ENCODE data around the gene PDE6C.
"Not testable (repeated sequence)": the region's sequence is repeated elsewhere in the genome, so short reads cannot be mapped to it uniquely, and the experiment has no call there.

The PDE6C gene

DNA sequence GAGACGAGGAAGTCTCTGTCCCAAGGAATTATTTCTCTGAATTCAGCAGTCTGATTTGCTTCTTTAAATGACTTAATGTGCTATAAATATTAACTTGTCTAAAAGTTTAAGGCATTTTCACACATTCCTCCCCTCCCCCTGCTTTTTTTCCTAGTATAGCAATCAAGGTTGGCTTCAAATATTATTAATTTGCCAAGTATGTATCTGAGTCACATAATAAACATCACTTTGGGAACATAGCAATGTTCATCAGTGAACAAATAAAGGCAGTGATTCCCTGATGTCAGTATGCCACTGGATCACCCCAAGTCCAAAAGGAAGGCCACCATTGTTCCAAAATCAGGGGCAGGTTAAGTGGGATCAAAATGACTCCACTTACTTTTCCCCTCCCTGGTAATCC, 40.5 kb downstream of the PDE6C start:
- DNase-seq, result no peak

DNA sequence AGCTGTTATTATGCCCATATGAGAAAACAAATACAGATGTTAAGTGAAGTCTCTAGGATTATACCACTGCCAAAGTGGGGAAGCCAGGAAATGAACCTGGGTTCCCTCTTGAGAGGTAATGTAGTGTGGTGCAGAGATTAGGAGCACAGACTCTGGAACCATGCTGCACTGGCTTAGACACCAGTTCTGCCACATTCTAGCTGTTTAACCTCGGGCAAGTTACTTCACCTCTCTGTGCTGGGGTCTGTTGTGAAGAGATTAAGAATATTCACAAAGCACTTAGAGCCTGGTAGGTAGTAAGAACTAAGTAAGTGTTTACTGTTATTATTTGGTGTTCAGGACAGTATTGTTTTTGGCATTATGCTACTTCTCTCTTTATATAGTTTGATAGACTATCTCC, 41.9 kb downstream of the PDE6C start:
- DNase-seq, result no peak

DNA sequence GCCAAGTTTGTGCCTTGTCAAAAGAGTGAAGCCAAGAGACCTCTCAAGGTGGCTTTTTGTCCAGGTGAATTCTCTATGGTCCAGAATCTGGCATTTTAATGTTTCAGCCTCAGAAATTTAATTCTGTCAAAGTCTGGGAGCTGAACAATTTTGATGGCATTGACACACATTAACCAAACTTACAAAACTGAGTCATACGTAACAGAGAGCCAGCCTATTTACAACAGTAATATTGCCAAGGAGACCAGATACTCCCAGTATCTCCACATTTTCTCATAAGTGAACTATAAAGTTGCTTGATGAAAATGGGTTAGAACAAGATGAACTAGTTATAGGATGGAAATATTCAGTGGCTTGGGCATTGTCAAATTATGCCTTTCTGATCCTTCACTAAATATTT, 43.8 kb downstream of the PDE6C start:
- DNase-seq, result no peak

DNA sequence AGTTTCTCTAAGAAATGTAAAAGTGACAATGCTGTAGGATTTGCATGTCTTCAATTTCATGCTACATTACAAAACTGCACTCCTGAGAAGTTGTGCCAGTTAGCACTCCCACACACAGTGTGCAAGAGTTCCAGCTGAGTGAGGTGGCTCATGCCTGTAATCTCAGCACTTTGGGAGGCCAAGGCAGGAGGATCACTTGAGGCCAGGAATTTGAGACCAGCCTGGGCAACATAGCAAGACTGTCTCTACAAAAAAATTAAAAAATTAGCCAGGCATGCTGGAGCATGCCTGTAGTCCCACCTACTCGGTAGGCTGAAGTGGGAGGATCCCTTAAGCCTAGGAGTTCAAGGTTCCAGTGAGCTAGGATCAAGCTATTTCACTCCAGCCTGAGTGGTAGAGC, 45.4 kb downstream of the PDE6C start:
- DNase-seq, result no peak

DNA sequence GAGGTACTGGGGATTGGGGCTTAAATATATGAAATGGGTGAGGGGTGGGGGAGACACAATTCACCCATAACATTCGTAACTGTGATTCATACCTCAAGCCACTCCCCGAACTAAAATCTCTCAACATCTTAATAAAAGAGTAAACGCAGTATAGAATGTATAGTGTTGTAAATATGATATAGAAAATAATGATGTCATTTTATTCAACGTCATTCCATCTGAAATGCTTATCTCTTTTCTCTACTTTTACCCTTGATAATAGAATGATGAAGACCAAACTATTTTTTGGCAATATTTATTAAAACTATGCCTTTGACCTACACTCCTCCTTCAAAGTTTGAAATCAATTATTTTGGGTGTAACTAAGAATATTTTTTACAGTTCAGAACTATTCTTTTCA, 53.7 kb downstream of the PDE6C start:
- no peak for DNase-seq

DNA sequence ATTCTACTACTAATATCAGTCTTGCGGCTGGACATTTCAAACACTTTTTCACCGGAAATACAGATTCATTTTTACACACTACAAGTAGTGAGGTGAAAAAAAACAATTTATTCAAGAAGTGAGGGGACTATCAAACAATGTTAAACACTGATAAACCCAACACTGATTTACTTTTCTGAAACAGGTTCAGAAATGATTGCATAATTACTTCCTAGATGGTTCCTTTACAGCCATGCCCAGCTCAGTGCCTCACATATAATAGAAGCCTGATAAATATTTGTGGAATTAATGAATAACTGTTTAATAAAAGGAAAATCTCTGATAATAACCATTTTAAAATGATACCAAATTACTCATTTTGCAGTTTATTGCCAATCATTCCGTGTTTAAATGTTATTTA, 55.5 kb downstream of the PDE6C start:
- DNase-seq, result no peak

DNA sequence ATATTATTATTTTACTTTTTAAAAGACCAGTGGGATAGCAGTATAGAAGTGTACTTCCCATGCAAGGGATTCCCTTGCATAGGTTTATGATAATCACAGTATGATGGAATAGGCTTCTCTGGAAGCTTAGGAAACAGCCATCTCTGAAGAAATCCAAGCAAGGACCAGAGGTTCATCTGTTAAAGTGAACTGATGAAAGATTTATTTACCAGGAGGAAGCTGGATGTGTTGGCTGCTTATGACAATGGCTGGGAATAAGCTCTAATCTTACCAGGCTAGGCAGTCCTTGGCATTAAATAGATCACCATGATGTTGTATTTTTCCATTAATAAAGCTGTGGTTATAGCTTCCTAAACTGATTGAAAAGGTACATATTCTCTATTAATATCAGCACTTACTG, 58.0 kb downstream of the PDE6C start:
- no peak for DNase-seq

DNA sequence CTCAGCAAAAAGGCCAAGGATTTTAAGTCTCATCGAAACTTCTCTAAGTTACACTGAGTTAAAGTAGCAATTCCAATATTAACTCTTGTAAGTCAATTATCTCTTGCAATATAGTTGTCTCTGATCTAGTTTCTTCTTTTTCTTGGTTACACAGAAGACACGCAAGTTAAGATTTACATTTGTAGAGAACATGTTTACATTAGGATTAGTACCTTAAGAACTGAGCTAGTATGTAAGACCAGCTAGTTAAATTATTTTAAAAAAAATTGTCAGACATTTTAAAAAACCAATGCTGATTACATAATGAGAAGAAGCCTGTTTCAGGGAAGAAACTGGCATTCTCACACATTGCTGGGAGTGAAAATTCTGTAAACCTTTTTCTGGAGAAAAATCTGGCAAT, 58.7 kb downstream of the PDE6C start:
- DNase-seq, result no peak

DNA sequence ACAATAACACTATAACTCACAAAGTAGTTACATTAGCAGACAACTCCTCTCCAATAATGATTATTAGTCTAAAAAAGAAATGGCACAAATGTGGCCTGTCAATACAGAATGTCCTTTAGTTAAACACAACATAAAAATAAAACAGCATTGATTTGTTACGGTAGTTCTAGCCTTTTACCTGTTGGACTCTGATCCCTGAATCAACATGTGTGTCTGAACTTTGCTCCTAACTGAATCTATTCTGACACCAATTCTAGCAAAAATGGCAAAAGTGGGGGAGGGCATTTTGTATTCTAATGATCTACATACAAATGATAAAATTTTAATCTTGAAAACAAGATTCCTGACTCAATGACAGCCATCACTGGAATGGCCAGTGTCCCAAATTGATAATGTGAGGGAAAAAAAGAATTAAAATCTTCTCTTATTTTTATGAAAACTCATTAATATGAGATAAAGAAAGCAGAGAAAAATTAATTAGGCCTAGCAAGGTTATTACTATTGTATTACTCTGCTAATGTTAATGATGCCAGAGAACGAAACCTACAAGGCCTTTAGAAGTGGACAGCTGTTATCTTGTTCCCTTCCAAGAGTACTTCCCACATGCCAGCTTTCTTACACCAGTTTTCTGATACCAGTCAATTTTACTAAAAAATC, 59.8 kb downstream of the PDE6C start:
- no peak for DNase-seq

DNA sequence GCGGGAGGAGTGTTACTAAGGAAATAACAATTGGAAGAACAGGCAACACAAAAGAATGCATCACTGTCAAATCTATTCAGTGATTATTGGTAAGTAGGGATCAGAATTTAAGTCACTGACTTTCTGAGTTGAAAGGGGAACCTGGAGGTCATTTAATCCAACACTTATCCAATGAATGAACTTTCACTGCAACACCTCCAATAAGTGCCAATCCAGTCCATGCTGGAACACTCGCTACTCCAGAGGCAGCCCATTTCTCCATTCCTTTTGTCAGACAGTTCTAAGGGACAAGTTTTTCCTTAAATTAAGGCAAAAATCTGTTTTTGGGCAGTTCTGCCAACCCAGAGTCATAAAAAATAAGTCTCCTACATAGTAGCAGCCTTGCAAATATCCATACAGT, 60.6 kb downstream of the PDE6C start:
- DNase-seq, result no peak

DNA sequence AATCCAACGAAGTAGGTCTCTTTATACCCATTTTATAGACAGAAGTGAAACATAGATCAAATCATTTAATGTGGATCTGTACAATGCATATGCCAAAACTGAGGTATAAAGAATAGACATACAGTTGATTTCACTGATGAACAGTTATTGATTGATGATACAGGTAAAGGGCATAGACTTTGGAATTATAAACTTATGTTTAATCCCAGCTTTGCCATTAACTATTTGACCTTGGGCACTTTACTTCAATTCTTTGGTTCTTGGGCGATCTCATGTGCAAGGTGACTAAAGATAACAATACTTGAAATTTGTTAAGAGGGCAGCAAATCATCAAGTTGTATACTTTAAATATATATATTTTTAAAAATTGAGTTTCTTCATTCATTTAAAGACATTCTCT, 61.5 kb downstream of the PDE6C start:
- DNase-seq, result no peak

DNA sequence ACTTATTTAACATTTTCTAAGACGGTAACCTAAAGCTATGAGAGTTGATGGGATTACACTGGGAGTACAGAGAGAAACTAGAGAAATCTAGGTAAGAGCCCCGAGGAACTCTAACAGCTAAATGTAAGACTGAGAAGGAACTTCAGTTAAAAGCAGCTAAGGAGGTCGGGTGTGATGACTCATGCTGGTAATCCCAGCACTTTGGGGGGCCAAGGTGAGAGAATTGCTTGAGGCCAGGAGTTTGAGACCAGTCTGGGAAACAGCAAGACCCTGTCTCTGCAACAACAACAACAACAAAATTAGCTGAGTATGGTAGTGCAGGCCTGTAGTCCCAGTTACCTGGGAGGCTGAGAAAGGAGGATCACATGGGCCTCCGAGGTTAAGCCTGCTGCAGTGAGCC, 66.0 kb downstream of the PDE6C start:
- no peak for DNase-seq

DNA sequence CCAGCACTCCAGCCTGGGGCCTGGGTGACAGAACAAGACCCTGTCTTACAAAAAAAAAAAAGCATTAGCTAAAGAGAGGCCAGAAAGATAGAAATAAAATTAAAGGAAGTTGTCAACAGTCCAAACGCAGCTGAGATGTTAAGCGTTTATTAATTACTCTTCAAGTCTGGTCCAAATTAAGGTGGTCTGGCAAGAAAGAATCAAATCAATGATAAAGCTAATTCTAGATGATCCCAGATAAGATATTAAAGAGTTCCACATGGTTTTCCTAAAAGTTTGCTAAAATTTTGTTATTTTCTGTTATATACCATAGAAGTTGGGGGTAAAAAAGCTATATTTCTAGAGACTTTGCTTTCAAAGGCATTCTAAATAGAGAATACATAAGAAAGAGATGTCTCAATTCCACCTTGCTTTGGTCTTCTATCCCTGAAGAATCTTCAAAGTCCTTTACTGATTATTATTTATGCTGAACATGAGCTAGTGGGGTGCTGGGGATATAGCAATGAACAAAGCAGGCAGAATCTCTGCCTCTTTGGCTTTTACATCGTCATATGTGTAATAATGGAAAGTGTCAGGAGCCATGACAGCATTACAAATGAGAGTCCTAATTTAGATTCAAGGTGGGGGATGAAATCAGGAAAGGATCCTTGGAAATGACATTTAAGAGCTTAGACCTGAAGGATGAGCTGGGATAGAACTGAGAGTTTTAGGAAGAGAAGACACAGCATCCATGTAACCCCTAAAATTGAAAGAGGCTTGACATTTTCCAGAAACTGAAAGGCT, 66.7 kb downstream of the PDE6C start:
- no peak for DNase-seq

DNA sequence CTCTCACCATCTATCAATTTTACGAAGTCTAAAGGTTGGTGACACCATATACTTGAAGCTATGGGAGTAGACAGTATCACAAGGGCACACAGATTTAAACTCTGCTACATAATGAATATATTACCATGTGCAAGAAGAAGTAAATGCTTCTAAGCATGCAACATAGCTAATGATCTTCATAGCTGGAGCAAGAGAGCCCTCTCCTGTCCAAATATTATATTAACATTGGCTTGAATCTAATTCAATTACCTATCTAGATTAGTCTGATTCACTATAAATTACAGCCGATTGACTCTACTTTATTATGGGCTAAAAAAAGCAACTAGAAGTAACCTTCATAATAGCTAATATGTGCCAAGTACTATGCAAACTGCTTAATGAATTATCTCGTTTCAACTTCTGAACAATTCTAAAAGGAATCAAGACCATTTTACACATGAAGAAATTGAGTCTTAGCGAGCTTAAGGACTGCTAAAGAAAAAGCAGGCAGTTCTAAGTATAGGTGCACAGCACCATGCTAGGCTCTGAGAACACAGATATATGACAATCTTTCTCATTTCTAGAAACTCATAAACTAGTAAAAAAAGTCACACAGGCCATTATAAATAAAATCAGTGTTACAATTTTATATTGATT, 68.2 kb downstream of the PDE6C start:
- no peak for DNase-seq

DNA sequence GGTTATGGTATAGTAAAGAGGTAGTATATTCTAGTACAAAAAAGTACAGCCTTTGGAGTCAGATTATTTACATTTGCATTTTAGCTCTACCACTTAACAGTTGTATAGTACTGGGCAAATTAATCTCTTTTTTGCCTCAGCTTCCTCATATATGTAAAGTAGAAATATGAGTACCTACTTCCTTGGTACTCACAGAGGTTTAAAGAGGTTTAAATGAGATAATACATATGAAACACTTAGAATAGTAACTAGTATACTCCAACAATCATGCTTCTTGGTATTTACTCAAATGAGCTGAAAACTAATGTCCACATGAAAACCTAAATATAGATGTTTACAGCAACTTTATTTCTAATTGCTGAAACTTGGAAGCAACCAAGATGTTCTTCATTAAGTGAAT, 75.4 kb downstream of the PDE6C start:
- no peak for DNase-seq

DNA sequence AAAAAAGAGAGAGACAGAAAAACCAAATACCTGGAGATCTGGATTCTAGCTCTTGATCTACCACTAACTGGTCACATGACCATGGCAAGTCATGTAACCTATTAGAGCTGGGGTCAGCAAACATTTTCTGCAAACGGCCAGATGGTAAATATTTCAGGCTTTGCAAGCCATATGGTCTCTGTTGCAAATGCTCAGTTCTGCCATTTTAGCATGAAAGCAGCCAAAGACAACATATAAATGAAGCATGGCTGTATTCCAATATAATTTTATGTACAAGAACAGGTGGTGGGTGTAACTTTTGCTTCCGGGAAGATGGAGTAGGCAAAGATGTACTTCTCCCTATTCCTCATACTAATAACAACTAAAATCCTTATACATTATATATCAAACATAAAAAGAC, 83.4 kb downstream of the PDE6C start:
- DNase-seq, result no peak

DNA sequence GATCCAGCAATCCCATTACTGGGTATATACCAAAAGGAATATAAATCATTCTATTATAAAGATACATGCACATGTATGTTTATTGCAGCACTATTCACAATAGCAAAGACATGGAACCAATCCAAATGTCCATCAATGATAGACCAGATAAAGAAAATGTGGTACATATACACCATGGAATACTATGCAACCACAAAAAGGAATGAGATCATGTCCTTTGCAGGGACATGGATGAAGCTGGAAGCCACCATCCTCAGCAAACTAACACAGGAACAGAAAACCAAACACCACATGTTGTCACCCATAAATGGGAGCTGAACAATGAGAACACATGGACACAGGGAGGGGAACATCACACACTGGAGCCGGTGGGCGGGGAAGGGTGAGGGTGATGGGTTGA, 84.2 kb downstream of the PDE6C start:
- not testable (repeated sequence) for DNase-seq

DNA sequence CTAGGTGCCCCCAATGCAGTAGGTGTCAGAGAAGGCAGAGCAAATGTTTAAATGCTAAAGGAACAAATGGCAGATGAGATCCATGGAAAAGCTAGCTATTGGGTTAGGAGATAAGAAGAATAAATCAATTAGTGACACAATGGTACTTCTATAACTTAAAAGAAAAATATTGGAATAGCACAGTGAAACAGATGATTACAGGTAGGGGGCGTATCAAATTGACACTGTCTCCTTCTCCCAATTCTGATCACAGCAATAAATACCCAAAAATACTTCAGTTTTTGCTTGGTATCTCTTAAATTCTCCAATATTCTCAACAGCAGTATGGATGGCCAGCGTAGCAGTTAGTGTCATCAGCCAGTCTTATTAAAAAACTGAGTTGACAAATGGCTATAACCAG, 84.9 kb downstream of the PDE6C start:
- no peak for DNase-seq

DNA sequence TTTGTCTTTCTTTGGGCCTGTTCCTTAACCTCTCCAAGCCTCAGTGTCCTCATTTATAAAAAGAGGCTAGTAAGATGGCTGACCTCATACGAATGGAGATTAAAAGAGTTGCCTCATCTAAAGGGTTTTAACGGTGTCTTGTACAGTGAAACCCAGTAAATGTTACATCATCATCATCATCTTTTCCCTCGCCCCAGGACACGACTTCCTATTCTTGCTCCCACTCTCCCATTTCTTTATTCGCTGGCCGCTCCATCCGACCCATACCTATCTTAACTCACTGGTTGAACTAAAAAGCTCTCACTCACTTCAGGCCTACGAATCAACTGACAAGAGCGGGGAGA, 89.5 kb downstream of the PDE6C start:
- DNase-seq, result peak; percentile 2

DNA sequence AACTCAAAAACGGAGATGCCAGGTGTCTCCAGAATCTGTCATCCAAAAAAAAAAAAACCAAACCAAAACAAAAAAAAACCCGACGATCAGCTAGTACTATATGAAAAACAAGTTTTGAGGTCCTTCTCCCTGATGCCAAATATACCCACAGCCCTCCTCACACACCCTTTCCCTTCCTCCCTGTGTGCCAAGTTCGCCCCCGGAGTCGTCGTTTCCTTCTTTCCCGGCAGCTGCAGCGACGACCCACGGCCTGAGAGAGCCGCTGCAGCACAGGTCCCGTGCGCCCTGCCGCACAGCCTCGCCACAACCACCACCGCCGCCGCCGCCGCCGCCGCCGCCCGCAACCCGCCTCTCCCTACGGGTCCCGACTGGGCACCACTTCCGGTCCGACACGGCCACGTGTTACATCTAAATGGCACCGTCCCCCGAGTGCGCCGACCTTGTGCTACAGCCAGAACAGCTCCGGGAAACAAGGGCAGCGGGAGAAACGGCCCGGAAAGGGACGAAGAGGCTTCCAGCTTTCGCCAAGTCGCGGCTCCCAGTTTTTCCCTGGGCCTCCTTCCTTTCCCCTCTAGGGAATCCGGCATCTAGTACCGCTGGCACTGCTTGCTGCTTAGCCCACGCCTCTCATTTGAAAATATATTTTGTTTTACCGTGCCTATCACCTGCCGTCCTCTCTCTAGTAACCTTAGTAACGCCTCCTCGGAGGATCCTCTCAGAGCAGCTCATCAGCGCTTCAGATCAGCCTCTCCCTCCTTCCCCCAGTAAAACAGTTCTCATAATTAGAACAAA, 90.1 kb downstream of the PDE6C start, which contains the start of gene FRA10AC1:
Gene FRA10AC1, minus strand, starts transcription at position 383 of the 792 bp plus-strand sequence. CDS start 2,486 bp downstream, outside the sequence.
- peak; percentile 80 for DNase-seq

DNA sequence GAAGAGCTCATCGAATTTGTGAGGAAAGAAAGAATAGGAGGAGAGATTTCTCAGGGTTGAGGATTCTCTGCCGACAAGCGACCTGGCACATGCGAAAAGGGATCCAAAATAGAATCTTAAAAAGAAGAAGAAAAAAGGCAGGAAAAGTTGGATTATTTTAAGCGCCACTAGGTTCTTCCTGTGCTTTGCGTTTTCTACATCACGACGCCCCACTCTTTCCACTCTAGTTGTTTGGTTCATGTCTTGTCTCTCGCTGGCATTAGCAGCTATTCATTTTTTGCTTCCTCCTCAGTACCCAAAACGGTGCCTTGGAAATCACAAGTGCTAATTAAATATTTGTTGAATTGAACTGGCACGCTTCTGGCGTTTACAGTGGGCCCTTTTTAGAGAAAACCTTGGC, 90.7 kb downstream of the PDE6C start:
- DNase-seq, result no peak

DNA sequence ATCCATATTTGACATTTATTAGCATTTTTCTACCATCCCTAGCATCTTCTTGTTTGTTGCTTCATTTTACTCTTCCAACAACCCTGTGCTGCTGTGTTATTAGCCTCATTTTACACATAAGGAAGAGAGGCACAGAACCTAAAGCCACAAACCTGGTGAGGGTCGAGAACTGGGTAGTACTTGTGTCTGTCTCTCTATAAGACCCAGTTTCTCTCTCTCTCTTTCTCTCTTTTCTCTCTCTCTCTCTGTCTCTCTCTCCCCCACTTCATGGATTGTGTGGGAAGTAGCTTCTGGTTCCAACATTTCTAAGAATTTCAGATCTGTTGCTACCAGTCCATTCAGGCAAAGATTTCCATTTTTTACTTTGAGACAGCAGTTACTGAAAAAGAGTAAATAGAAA, 91.5 kb downstream of the PDE6C start:
- DNase-seq, result no peak

DNA sequence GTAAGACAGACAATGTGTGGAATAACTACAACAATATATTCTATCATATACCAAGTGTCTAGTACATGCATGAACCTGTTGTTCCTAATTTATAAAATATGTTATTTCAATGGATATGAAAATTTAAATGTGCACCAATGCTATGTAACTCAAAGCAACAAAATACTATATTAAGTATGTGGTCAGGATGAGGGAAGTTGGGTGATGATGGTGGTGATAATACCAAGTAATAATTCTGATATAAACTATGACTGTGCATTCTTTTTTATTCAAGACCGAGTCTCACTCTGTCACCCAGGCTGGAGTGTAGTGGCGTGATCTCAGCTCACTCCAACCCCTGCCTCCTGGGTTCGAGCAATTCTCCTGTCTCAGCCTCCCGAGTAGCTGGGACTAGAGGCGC, 92.1 kb downstream of the PDE6C start:
- no peak for DNase-seq
